ENCODE results near the gene PITPNC1.

Gene PITPNC1

DNA sequence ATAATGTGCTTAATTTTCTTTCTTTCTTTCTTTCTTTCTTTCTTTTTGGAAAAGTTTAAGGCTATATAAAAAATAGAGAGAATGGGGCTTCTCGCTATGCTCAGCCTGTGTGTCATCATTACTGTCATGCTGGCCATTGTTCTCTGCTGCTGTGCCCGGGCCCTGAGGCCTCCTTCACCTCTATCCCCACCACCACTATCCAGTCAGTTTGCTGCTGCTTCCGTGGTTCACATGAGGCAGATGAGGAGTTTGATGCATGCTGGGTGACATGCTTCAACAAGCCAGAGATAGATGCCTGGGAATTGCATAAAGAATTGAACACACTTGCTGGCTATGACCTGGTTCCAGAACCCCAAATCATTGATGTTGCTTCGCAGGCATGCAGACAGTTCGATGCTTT is 36.3 kb downstream of the PITPNC1 start:
- no peak for TF ChIP-seq CTCF (IDR thresholded peaks at IDR 0.05)

GRCh38 chr17:67414130-67414529 is 37.0 kb downstream of the PITPNC1 start:
- no peak for TF ChIP-seq CTCF (IDR thresholded peaks at IDR 0.05)

DNA sequence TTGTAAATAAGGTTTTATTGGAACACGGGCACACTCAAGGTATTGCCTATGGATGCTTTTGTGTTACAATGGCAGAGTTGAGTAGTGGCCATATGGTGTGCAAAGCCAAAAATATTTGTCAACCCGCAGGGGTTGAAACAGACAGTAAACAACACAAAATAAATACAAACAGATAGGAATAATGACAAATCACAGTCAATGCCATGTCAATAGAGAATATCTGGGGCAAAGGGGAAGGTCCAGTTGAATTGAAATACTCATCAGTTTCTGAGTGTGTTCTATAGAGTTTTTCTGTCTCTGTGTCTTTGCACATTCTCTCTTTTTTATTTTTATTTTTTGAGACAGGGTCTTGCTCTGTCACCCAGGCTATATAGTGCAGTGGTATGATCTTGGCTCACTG is 37.5 kb downstream of the PITPNC1 start:
- TF ChIP-seq CTCF (IDR thresholded peaks at IDR 0.05): no peak

DNA sequence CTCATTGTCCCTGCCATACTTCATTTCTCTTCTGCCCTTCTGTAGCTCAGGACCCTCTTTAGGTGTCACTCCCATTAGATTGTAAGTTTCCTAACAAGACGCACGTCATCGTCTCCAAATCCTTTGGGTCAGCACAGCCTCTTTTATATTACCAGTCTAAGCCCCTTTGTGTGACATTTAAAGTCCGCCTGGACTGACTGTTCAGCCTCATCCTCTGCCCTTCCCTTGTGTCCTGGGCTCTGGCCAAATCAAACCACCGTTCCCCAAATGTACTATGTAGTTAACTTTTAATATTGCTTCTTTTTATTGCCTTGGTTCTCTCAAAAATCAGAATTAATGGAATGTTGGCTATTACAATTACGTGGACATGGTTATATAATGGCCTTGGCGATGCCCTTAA is 38.2 kb downstream of the PITPNC1 start:
- TF ChIP-seq CTCF (IDR thresholded peaks at IDR 0.05): no peak

GRCh38 chr17:67417507-67417906 is 40.4 kb downstream of the PITPNC1 start:
- TF ChIP-seq CTCF (IDR thresholded peaks at IDR 0.05): no peak

- no peak for TF ChIP-seq CTCF (IDR thresholded peaks at IDR 0.05)
Observed at GRCh38 chr17:67420994-67421393, 43.9 kb downstream of the PITPNC1 start.

DNA sequence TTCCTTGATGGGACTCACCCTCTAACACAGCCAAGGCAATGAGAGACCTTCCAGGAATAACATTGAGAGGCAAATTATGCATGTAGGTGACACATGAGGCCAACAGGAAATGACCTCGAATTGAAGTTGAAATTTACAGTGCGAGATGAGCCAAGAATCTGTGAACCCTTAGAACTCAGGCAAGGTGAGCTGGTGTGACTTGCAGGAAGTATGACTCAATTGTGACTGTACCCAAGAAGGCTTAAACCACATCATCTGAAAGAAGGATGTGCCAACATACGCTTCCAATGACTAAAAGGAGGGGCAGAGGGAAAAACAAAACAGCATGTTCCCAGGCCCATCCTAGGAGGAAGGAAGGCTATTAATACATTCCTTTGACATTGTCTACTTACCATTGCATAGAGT is 44.8 kb downstream of the PITPNC1 start:
- TF ChIP-seq CTCF (IDR thresholded peaks at IDR 0.05): no peak

DNA sequence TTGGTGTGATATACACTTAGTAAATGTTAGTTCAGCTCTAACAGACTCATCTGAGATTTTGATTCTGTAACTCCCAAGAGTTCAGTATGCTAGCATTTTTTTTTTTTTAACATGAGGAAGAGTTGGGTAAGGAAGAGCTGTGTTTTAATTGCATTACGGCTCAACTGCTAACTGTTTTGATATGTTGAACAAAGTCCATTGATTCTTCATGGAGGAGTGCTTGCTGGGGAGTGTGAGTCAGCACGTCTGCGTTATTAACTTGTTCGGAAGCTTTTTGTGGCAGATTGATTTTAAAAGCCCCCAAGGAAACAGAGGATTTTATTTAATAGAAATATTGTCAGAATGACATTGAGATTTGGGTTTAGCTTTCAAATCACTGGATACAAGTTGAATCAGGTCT is 45.8 kb downstream of the PITPNC1 start:
- no peak for TF ChIP-seq CTCF (IDR thresholded peaks at IDR 0.05)
